AG04449 (cell line): ENCODE data around the gene DGKZ.

Experiments
- CTCF ChIA-PET: fragments of 350-600 bp; formaldehyde crosslinking; extraction: SDS; loops from one replicate; lab custom pipeline; 2021; ENCODE audit warnings: antibody characterized with exemption; lab: Yijun Ruan, JAX
- POLR2A ChIA-PET: fragments of 400-600, 350-600 bp; formaldehyde crosslinking; extraction: SDS; loops from one replicate; lab custom pipeline; 2020; ENCODE audit warnings: antibody characterized with exemption, inconsistent platforms; lab: Yijun Ruan, JAX
- DNase-seq: peaks from one replicate; pipeline ENCODE4 v3.0.0-alpha.2; 2010; ENCODE audit warnings: low read depth, low spot score
- H3K4me3 ChIP-seq: 2 replicates; pipeline ENCODE4 v1.5.1; 2011; ENCODE audit warnings: low read depth, mild to moderate bottlenecking, control low read depth, low read length
- CTCF ChIP-seq: IDR thresholded peaks from one replicate; pipeline ENCODE4 v1.5.1; 2011; ENCODE audit warnings: mild to moderate bottlenecking, moderate library complexity, low read length, control low read depth, inconsistent platforms; ENCODE audit not compliant: insufficient read depth; ENCODE audit errors: missing control alignments

DGKZ gene

GRCh38 chr11:46418751-46419150, 71.5 kb downstream of the DGKZ start:
- H3K4me3 ChIP-seq: no peak overlapping the region
- POLR2A ChIA-PET: no interaction called here
- no peak for TF ChIP-seq CTCF
- no peak for DNase-seq
- CTCF ChIA-PET: interaction anchor here (1.3 to 1.7 kb wide), 4 partner anchors 9 to 110 kb away, joined by 3 to 5 read pairs (median 3); no protein-coding TSS in a partner anchor

- DNase-seq: no peak
- no peak overlapping the region for H3K4me3 ChIP-seq
- TF ChIP-seq CTCF: no peak
- CTCF ChIA-PET: no interaction called here
- POLR2A ChIA-PET: no interaction called here
Measured at GRCh38 chr11:46420513-46420912, 73.2 kb downstream of the DGKZ start.

- DNase-seq: no peak
- ChIA-PET CTCF (interaction anchor here (1.3 kb wide), 1 partner anchor 29 kb away, joined by 3 read pairs; no protein-coding TSS in a partner anchor), POLR2A (no interaction called here)
- TF ChIP-seq CTCF: no peak
- no peak overlapping the region for H3K4me3 ChIP-seq
Measured at GRCh38 chr11:46421257-46421880, 74.1 kb downstream of the DGKZ start.

- CTCF ChIA-PET: interaction anchor here (0.9 to 1.3 kb wide), 2 partner anchors 34 to 67 kb away, joined by 3 to 5 read pairs; no protein-coding TSS in a partner anchor
- no peak overlapping the region for H3K4me3 ChIP-seq
- POLR2A ChIA-PET: interaction anchor here (0.5 kb wide), 1 partner anchor 125 kb away, joined by 5 read pairs; no protein-coding TSS in a partner anchor
- TF ChIP-seq CTCF: no peak
- DNase-seq: no peak
Measured at GRCh38 chr11:46422588-46422987, 75.3 kb downstream of the DGKZ start.

GRCh38 chr11:46426233-46426991, 79.1 kb downstream of the DGKZ start:
- H3K4me3 ChIP-seq: no peak overlapping the region
- TF ChIP-seq CTCF: no peak
- CTCF ChIA-PET: interaction anchor here (1.4 kb wide), 1 partner anchor 64 kb away, joined by 3 read pairs; no protein-coding TSS in a partner anchor
- no peak for DNase-seq
- POLR2A ChIA-PET: no interaction called here

- POLR2A ChIA-PET: no interaction called here
- TF ChIP-seq CTCF: no peak
- no peak for DNase-seq
- CTCF ChIA-PET: no interaction called here
- H3K4me3 ChIP-seq: no peak overlapping the region
Measured at GRCh38 chr11:46427364-46427763, 80.1 kb downstream of the DGKZ start.
